Measurements from ENCODE around the gene CARMIL1.

Gene CARMIL1

DNA sequence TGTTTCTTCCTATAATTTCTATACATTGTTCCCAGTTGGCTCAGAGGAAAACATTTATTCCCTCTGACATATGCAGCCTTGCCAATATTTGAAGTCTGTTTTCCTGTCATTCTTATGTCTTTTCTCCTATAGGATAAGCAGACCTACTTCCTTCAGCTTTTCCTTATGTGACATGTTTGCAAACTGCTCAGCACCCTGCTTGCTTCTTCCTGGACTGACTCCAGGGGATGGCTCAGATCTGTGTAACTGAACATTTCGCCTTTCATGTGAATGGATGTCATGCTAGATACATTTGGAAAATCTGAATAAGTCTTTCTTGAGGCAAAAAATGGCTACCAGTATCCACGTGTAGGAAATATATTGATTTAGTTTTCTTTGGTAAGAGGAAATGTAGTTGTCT, 113.2 kb downstream of the CARMIL1 start:
- H3K4me1 ChIP-seq (ENCODE audit: control insufficient read depth, insufficient read depth, low read length), result no peaks in the 10 kb centered on the region
- H3K36me3 ChIP-seq (ENCODE audit: control insufficient read depth in 2 of 2, insufficient read depth in 1 of 2, low read length in 2 of 2), result no peaks in the 10 kb centered on the region
- no peaks in the 10 kb centered on the region for H3K9me3 ChIP-seq (ENCODE audit: control insufficient read depth, insufficient read depth, low read depth, low read length)
- TF ChIP-seq SETDB1 (IDR thresholded peaks at IDR 0.05; ENCODE audit: insufficient read length, low read length), result no peak
- no peak for TF ChIP-seq ZNF221 (tag by site-specific recombination; IDR thresholded peaks at IDR 0.05; ENCODE audit: borderline replicate concordance)
- TF ChIP-seq ZNF174 (tag by site-specific recombination; IDR thresholded peaks at IDR 0.05), result no peak
- TF ChIP-seq HOXD13 (CRISPR knock-in tag; IDR thresholded peaks at IDR 0.05; ENCODE audit: borderline replicate concordance), result no peak
- TF ChIP-seq ZNF830 (tag by site-specific recombination; IDR thresholded peaks at IDR 0.05; ENCODE audit: low read depth), result no peak
- TF ChIP-seq, protein P1, sequence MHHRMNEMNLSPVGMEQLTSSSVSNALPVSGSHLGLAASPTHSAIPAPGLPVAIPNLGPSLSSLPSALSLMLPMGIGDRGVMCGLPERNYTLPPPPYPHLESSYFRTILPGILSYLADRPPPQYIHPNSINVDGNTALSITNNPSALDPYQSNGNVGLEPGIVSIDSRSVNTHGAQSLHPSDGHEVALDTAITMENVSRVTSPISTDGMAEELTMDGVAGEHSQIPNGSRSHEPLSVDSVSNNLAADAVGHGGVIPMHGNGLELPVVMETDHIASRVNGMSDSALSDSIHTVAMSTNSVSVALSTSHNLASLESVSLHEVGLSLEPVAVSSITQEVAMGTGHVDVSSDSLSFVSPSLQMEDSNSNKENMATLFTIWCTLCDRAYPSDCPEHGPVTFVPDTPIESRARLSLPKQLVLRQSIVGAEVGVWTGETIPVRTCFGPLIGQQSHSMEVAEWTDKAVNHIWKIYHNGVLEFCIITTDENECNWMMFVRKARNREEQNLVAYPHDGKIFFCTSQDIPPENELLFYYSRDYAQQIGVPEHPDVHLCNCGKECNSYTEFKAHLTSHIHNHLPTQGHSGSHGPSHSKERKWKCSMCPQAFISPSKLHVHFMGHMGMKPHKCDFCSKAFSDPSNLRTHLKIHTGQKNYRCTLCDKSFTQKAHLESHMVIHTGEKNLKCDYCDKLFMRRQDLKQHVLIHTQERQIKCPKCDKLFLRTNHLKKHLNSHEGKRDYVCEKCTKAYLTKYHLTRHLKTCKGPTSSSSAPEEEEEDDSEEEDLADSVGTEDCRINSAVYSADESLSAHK (tag by site-specific recombination; IDR thresholded peaks at IDR 0.05), result no peak
- no peak for TF ChIP-seq MEIS1 (CRISPR knock-in tag; IDR thresholded peaks at IDR 0.05; ENCODE audit: borderline replicate concordance)
- TF ChIP-seq, protein P2, sequence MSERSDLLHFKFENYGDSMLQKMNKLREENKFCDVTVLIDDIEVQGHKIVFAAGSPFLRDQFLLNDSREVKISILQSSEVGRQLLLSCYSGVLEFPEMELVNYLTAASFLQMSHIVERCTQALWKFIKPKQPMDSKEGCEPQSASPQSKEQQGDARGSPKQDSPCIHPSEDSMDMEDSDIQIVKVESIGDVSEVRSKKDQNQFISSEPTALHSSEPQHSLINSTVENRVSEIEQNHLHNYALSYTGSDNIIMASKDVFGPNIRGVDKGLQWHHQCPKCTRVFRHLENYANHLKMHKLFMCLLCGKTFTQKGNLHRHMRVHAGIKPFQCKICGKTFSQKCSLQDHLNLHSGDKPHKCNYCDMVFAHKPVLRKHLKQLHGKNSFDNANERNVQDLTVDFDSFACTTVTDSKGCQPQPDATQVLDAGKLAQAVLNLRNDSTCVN (tag by site-specific recombination; optimal IDR thresholded peaks at IDR 0.05), result no peak
- no peak for TF ChIP-seq ZNF311 (tag by site-specific recombination; IDR thresholded peaks at IDR 0.05; ENCODE audit: borderline replicate concordance)
- TF ChIP-seq, protein P3, sequence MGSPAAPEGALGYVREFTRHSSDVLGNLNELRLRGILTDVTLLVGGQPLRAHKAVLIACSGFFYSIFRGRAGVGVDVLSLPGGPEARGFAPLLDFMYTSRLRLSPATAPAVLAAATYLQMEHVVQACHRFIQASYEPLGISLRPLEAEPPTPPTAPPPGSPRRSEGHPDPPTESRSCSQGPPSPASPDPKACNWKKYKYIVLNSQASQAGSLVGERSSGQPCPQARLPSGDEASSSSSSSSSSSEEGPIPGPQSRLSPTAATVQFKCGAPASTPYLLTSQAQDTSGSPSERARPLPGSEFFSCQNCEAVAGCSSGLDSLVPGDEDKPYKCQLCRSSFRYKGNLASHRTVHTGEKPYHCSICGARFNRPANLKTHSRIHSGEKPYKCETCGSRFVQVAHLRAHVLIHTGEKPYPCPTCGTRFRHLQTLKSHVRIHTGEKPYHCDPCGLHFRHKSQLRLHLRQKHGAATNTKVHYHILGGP (tag by site-specific recombination; IDR thresholded peaks at IDR 0.05), result no peak
- TF ChIP-seq FEZF1 (tag by site-specific recombination; IDR thresholded peaks at IDR 0.05), result no peak
- POLR2A ChIA-PET, result no interaction called here
- no peak overlapping the region for H3K27ac ChIP-seq (ENCODE audit: extremely low read depth, low read depth, low read length)
- no peak overlapping the region for H3K4me3 ChIP-seq (ENCODE audit: low read depth, low read length)
- CTCF ChIA-PET, result interaction anchor here (0.7 kb wide), 1 partner anchor 154 kb away, joined by 3 read pairs; no protein-coding TSS in a partner anchor

DNA sequence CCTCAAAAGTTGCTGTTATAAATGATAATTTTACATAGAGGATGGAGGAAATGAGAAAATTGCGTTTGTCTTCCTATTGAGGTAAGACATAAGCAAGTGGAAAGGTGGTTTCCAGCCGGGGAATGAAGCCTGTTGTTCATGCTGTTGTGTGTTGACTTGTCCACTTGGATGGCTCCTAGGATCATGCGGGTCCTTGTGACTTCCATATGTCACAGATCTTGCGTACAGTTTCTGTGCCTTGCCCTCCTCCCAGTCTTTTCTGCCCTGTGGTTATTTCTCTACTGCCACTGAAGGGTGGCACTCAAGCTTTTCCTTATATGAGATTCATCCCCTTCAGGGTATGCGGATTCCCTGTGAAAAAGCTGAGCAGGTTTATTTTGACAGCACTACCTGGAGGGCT, 116.6 kb downstream of the CARMIL1 start:
- Histone ChIP-seq H3K27ac (ENCODE audit: extremely low read depth, low read depth, low read length) (no peak overlapping the region), H3K36me3 (ENCODE audit: control insufficient read depth in 2 of 2, insufficient read depth in 1 of 2, low read length in 2 of 2) (no peaks in the 10 kb centered on the region), H3K9me3 (ENCODE audit: control insufficient read depth, insufficient read depth, low read depth, low read length) (no peaks in the 10 kb centered on the region), H3K4me1 (ENCODE audit: control insufficient read depth, insufficient read depth, low read length) (no peaks in the 10 kb centered on the region), H3K4me3 (ENCODE audit: low read depth, low read length) (no peak overlapping the region)
- ChIA-PET POLR2A (interaction anchor here (0.7 kb wide), 1 partner anchor 51 kb away, joined by 3 read pairs; no protein-coding TSS in a partner anchor), CTCF (no interaction called here)
- TF ChIP-seq ZNF335 (tag by site-specific recombination; conservative IDR thresholded peaks at IDR 0.05) (no peak), ZSCAN30 (tag by site-specific recombination; IDR thresholded peaks at IDR 0.05) (no peak), ZNF701 (tag by site-specific recombination; IDR thresholded peaks at IDR 0.05) (no peak), ZNF830 (tag by site-specific recombination; IDR thresholded peaks at IDR 0.05; ENCODE audit: low read depth) (no peak), ZNF121 (tag by site-specific recombination; IDR thresholded peaks at IDR 0.05) (no peak), SALL2 (tag by site-specific recombination; IDR thresholded peaks at IDR 0.05; ENCODE audit: borderline replicate concordance) (no peak), ZNF549 (tag by site-specific recombination; IDR thresholded peaks at IDR 0.05) (no peak)
- TF ChIP-seq, protein P4, sequence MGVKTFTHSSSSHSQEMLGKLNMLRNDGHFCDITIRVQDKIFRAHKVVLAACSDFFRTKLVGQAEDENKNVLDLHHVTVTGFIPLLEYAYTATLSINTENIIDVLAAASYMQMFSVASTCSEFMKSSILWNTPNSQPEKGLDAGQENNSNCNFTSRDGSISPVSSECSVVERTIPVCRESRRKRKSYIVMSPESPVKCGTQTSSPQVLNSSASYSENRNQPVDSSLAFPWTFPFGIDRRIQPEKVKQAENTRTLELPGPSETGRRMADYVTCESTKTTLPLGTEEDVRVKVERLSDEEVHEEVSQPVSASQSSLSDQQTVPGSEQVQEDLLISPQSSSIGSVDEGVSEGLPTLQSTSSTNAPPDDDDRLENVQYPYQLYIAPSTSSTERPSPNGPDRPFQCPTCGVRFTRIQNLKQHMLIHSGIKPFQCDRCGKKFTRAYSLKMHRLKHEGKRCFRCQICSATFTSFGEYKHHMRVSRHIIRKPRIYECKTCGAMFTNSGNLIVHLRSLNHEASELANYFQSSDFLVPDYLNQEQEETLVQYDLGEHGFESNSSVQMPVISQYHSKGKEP (tag by site-specific recombination; IDR thresholded peaks at IDR 0.05), result no peak
- TF ChIP-seq, protein P5, sequence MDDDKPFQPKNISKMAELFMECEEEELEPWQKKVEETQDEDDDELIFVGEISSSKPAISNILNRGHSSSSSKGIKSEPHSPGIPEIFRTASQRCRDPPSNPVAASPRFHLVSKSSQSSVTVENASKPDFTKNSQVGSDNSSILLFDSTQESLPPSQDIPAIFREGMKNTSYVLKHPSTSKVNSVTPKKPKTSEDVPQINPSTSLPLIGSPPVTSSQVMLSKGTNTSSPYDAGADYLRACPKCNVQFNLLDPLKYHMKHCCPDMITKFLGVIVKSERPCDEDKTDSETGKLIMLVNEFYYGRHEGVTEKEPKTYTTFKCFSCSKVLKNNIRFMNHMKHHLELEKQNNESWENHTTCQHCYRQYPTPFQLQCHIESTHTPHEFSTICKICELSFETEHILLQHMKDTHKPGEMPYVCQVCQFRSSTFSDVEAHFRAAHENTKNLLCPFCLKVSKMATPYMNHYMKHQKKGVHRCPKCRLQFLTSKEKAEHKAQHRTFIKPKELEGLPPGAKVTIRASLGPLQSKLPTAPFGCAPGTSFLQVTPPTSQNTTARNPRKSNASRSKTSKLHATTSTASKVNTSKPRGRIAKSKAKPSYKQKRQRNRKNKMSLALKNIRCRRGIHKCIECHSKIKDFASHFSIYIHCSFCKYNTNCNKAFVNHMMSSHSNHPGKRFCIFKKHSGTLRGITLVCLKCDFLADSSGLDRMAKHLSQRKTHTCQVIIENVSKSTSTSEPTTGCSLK (tag by site-specific recombination; IDR thresholded peaks at IDR 0.05), result no peak
- TF ChIP-seq, protein P6, sequence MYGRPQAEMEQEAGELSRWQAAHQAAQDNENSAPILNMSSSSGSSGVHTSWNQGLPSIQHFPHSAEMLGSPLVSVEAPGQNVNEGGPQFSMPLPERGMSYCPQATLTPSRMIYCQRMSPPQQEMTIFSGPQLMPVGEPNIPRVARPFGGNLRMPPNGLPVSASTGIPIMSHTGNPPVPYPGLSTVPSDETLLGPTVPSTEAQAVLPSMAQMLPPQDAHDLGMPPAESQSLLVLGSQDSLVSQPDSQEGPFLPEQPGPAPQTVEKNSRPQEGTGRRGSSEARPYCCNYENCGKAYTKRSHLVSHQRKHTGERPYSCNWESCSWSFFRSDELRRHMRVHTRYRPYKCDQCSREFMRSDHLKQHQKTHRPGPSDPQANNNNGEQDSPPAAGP (tag by site-specific recombination; IDR thresholded peaks at IDR 0.05), result no peak
- TF ChIP-seq, protein P7, sequence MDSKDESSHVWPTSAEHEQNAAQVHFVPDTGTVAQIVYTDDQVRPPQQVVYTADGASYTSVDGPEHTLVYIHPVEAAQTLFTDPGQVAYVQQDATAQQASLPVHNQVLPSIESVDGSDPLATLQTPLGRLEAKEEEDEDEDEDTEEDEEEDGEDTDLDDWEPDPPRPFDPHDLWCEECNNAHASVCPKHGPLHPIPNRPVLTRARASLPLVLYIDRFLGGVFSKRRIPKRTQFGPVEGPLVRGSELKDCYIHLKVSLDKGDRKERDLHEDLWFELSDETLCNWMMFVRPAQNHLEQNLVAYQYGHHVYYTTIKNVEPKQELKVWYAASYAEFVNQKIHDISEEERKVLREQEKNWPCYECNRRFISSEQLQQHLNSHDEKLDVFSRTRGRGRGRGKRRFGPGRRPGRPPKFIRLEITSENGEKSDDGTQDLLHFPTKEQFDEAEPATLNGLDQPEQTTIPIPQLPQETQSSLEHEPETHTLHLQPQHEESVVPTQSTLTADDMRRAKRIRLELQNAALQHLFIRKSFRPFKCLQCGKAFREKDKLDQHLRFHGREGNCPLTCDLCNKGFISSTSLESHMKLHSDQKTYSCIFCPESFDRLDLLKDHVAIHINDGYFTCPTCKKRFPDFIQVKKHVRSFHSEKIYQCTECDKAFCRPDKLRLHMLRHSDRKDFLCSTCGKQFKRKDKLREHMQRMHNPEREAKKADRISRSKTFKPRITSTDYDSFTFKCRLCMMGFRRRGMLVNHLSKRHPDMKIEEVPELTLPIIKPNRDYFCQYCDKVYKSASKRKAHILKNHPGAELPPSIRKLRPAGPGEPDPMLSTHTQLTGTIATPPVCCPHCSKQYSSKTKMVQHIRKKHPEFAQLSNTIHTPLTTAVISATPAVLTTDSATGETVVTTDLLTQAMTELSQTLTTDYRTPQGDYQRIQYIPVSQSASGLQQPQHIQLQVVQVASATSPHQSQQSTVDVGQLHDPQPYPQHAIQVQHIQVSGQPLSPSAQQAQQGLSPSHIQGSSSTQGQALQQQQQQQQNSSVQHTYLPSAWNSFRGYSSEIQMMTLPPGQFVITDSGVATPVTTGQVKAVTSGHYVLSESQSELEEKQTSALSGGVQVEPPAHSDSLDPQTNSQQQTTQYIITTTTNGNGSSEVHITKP (tag by site-specific recombination; IDR thresholded peaks at IDR 0.05), result no peak
